Naive thymus-derived CD4-positive, alpha-beta T cell (primary cell): ENCODE measurements around the gene SLC35B4. TPM values are rescaled to one million over a fixed set of nuclear protein-coding genes. Genes with fewer than 3 reads are reported as not detected.

Experiments
- ATAC-seq: fragments of 150-1000 bp; cut with Tn5 transposase; 2 replicates; pipeline ENCODE4 v1.10.0; 2021; ENCODE audit warnings: mild to moderate bottlenecking, moderate library complexity
- CTCF ChIA-PET: fragments of 350-600 bp; sonication (Branson Sonifier 250); formaldehyde crosslinking; loops from one replicate; lab custom pipeline; 2021; ENCODE audit warnings: antibody characterized with exemption; lab: Charles Lee
- POLR2A ChIA-PET: fragments of 350-600 bp; sonication (Branson Sonifier 250); formaldehyde crosslinking; loops from one replicate; lab custom pipeline; 2021; ENCODE audit warnings: antibody characterized with exemption, inconsistent platforms; lab: Charles Lee
- DNase-seq, 9 donors: peaks; one replicate each; pipeline versions ENCODE4 v3.0.0 to v3.0.0-alpha.2; 2020 to 2022; ENCODE audit warnings: mixed read lengths in 1 of 9
- H3K27ac ChIP-seq: one replicate; pipeline ENCODE4 v1.7.0; 2013; ENCODE audit warnings: mild to moderate bottlenecking, low read depth, low read length, moderate library complexity
- H3K27me3 ChIP-seq, 2 donors: one replicate each; pipeline ENCODE4 v1.7.0; 2013; ENCODE audit warnings: low read length in 2 of 2, mild to moderate bottlenecking in 2 of 2, moderate library complexity in 2 of 2; ENCODE audit not compliant: control insufficient read depth in 2 of 2, insufficient read depth in 2 of 2
- H3K36me3 ChIP-seq, 3 experiments: 1 replicate in 2 of 3; 2 replicates in 1 of 3; pipeline ENCODE4 v1.7.0; 2013; ENCODE audit warnings: low read length in 3 of 3, mild to moderate bottlenecking in 3 of 3, moderate library complexity in 1 of 3; ENCODE audit not compliant: insufficient read depth in 3 of 3, control insufficient read depth in 2 of 3
- H3K4me1 ChIP-seq, 2 donors: one replicate each; pipeline ENCODE4 v1.7.0; 2013; ENCODE audit warnings: low read length in 2 of 2, mild to moderate bottlenecking in 2 of 2, moderate library complexity in 1 of 2; ENCODE audit not compliant: control insufficient read depth in 2 of 2, insufficient read depth in 2 of 2
- H3K4me3 ChIP-seq: 2 replicates; pipeline ENCODE4 v1.7.0; 2013; ENCODE audit warnings: mild to moderate bottlenecking, low read length
- H3K9me3 ChIP-seq, 3 experiments: 1 replicate in 2 of 3; 2 replicates in 1 of 3; pipeline ENCODE4 v1.7.0; 2013; ENCODE audit warnings: low read length in 3 of 3; ENCODE audit not compliant: control insufficient read depth in 2 of 3
- H3K27ac Mint-ChIP-seq, 9 donors: one replicate each; pipeline ENCODE4 v1.8.0; 2020 to 2022; ENCODE audit warnings: mixed read lengths in 9 of 9, mild to moderate bottlenecking in 8 of 9, moderate library complexity in 5 of 9, inconsistent platforms in 2 of 9
- H3K27me3 Mint-ChIP-seq, 5 donors: one replicate each; pipeline ENCODE4 v1.8.0; 2021 to 2022; ENCODE audit warnings: mixed read lengths in 5 of 5, mild to moderate bottlenecking in 1 of 5
- H3K36me3 Mint-ChIP-seq, 5 donors: one replicate each; pipeline ENCODE4 v1.8.0; 2020 to 2022; ENCODE audit warnings: mixed read lengths in 5 of 5, mild to moderate bottlenecking in 3 of 5, inconsistent platforms in 1 of 5
- H3K4me1 Mint-ChIP-seq, 7 donors: one replicate each; pipeline ENCODE4 v1.8.0; 2020 to 2022; ENCODE audit warnings: mixed read lengths in 7 of 7, mild to moderate bottlenecking in 3 of 7, inconsistent platforms in 1 of 7
- H3K4me3 Mint-ChIP-seq, 10 donors: one replicate each; pipeline ENCODE4 v1.8.0; 2020 to 2022; ENCODE audit warnings: mild to moderate bottlenecking in 10 of 10, mixed read lengths in 10 of 10, moderate library complexity in 6 of 10, inconsistent platforms in 2 of 10
- H3K9me3 Mint-ChIP-seq, 11 donors: one replicate each; pipeline ENCODE4 v1.8.0; 2020 to 2022; ENCODE audit warnings: mixed read lengths in 11 of 11, mild to moderate bottlenecking in 4 of 11, inconsistent platforms in 1 of 11, moderate library complexity in 1 of 11
- intact Hi-C, 2 donors: fragments of 100-400 bp; cut with micrococcal nuclease; formaldehyde crosslinking; loops; one replicate each; pipeline ENCODE4 v1.15.1; 2023
- polyA plus RNA-seq, 2 donors: library from polyadenylated mRNA; unstranded; fragments of 300-500 nt; fragmentation: Illumina TruSeq; gene quantifications; one replicate each; pipeline ENCODE4 v1.2.3, GENCODE V29; 2021
- total RNA-seq, 6 experiments: library from RNA in 5 of 6; stranded (reverse) in 5 of 6; gene quantifications; 1 replicate in 5 of 6; 2 replicates in 1 of 6; pipeline ENCODE4 v1.2.3 and lab custom pipeline; 2021 to 2026

Gene SLC35B4
- total and polyA plus RNA-seq, 7 experiments from 2014 or later = 9.8 to 19.2 (median 12.2) TPM

- peak; percentile 93 for ATAC-seq
- POLR2A ChIA-PET = interaction anchor here (0.7 kb wide), 1 partner anchor 166 kb away, joined by 3 read pairs; no protein-coding TSS in a partner anchor
Observed at GRCh38 chr7:134293002-134293740, 23.6 kb downstream of the SLC35B4 start.

GRCh38 chr7:134290286-134290685 is 26.4 kb downstream of the SLC35B4 start:
- intact Hi-C loops = no loop called here
- Mint-ChIP-seq H3K27me3 (no peaks in the 10 kb centered on the region), H3K4me3 (no peak overlapping the region), H3K9me3 (no peaks in the 10 kb centered on the region), H3K27ac (no peak overlapping the region), H3K4me1 (peaks cover 0 to 3% (median 0%) of the 10 kb centered on the region in 7 donors), H3K36me3 (peaks cover 7 to 21% (median 14%) of the 10 kb centered on the region in 5 donors)
- DNase-seq (no peak), ATAC-seq (no peak)
- ChIA-PET CTCF (no interaction called here), POLR2A (no interaction called here)
- Histone ChIP-seq H3K4me3 (no peak overlapping the region), H3K9me3 (no peaks in the 10 kb centered on the region), H3K27ac (no peak overlapping the region), H3K36me3 (peaks cover 0 to 18% (median 0%) of the 10 kb centered on the region in 3 experiments), H3K4me1 (no peaks in the 10 kb centered on the region), H3K27me3 (no peaks in the 10 kb centered on the region)

More at GRCh38 chr7:134293002-134293740, 23.6 kb downstream of the SLC35B4 start:
- Histone ChIP-seq H3K36me3 (peaks cover 0 to 30% (median 7%) of the 10 kb centered on the region in 3 experiments), H3K4me1 (no peaks in the 10 kb centered on the region), H3K27me3 (no peaks in the 10 kb centered on the region), H3K9me3 (no peaks in the 10 kb centered on the region), H3K4me3 (no peak overlapping the region), H3K27ac (no peak overlapping the region)
- DNase-seq = no peak
- Mint-ChIP-seq H3K4me1 (peaks cover 0 to 2% (median 0%) of the 10 kb centered on the region in 7 donors), H3K36me3 (peaks cover 9 to 39% (median 25%) of the 10 kb centered on the region in 5 donors), H3K9me3 (no peaks in the 10 kb centered on the region), H3K27me3 (no peaks in the 10 kb centered on the region), H3K4me3 (no peak overlapping the region), H3K27ac (no peak overlapping the region)
- CTCF ChIA-PET = no interaction called here
- intact Hi-C loops = no loop called here

GRCh38 chr7:134289841-134290240 is 26.9 kb downstream of the SLC35B4 start:
- Mint-ChIP-seq H3K9me3 (no peaks in the 10 kb centered on the region), H3K4me3 (no peak overlapping the region), H3K27me3 (no peaks in the 10 kb centered on the region), H3K4me1 (peaks cover 0 to 3% (median 0%) of the 10 kb centered on the region in 7 donors), H3K27ac (no peak overlapping the region), H3K36me3 (peaks cover 4 to 16% (median 10%) of the 10 kb centered on the region in 5 donors)
- ATAC-seq (no peak), DNase-seq (no peak)
- no peaks in the 10 kb centered on the region for H3K9me3 ChIP-seq
- H3K27me3 ChIP-seq = no peaks in the 10 kb centered on the region
- POLR2A ChIA-PET = no interaction called here
- no peaks in the 10 kb centered on the region for H3K4me1 ChIP-seq
- no peak overlapping the region for H3K27ac ChIP-seq
- H3K4me3 ChIP-seq = no peak overlapping the region
- peaks cover 0 to 14% (median 0%) of the 10 kb centered on the region in 3 experiments for H3K36me3 ChIP-seq
- CTCF ChIA-PET = no interaction called here
- intact Hi-C loops = no loop called here

- CTCF ChIA-PET = no interaction called here
Observed at GRCh38 chr7:134289423-134289822, 27.3 kb downstream of the SLC35B4 start.

GRCh38 chr7:134287916-134288659 is 28.6 kb downstream of the SLC35B4 start:
- H3K9me3 ChIP-seq = no peaks in the 10 kb centered on the region
- CTCF ChIA-PET = no interaction called here
- H3K27me3 ChIP-seq = no peaks in the 10 kb centered on the region
- intact Hi-C loops = no loop called here
- ATAC-seq (no peak), DNase-seq (no peak)
- H3K4me3 ChIP-seq = no peak overlapping the region
- Mint-ChIP-seq H3K4me3 (no peak overlapping the region), H3K36me3 (peaks cover 0 to 5% (median 2%) of the 10 kb centered on the region in 5 donors), H3K27me3 (peaks cover 2 to 10% (median 8%) of the 10 kb centered on the region in 5 donors), H3K27ac (no peak overlapping the region), H3K4me1 (peaks cover 0 to 3% (median 0%) of the 10 kb centered on the region in 7 donors), H3K9me3 (no peaks in the 10 kb centered on the region)
- no peak overlapping the region for H3K27ac ChIP-seq
- H3K36me3 ChIP-seq = peaks cover 0 to 5% (median 0%) of the 10 kb centered on the region in 3 experiments
- H3K4me1 ChIP-seq = no peaks in the 10 kb centered on the region
- POLR2A ChIA-PET = no interaction called here

More at GRCh38 chr7:134289423-134289822, 27.3 kb downstream of the SLC35B4 start:
- peaks cover 2 to 12% (median 6%) of the 10 kb centered on the region in 5 donors for H3K36me3 Mint-ChIP-seq
- H3K4me3 Mint-ChIP-seq = no peak overlapping the region
- peaks cover 0 to 3% (median 0%) of the 10 kb centered on the region in 7 donors for H3K4me1 Mint-ChIP-seq
- intact Hi-C loops = no loop called here
- no peak for DNase-seq
- Histone ChIP-seq H3K4me1 (no peaks in the 10 kb centered on the region), H3K4me3 (no peak overlapping the region), H3K27me3 (no peaks in the 10 kb centered on the region), H3K27ac (no peak overlapping the region), H3K36me3 (peaks cover 0 to 10% (median 0%) of the 10 kb centered on the region in 3 experiments), H3K9me3 (no peaks in the 10 kb centered on the region)
- POLR2A ChIA-PET = no interaction called here
- H3K9me3 Mint-ChIP-seq = no peaks in the 10 kb centered on the region
- H3K27me3 Mint-ChIP-seq = no peaks in the 10 kb centered on the region
- H3K27ac Mint-ChIP-seq = no peak overlapping the region
- ATAC-seq = no peak

GRCh38 chr7:134284952-134285351 is 31.8 kb downstream of the SLC35B4 start:
- H3K27ac Mint-ChIP-seq = no peak overlapping the region

More at GRCh38 chr7:134284952-134285351, 31.8 kb downstream of the SLC35B4 start:
- Mint-ChIP-seq H3K27me3 (peaks cover 7 to 37% (median 23%) of the 10 kb centered on the region in 5 donors), H3K4me3 (no peak overlapping the region), H3K9me3 (no peaks in the 10 kb centered on the region), H3K4me1 (peaks cover 0 to 3% (median 0%) of the 10 kb centered on the region in 7 donors), H3K36me3 (no peaks in the 10 kb centered on the region)
- intact Hi-C loops = no loop called here
- Histone ChIP-seq H3K27me3 (no peaks in the 10 kb centered on the region), H3K27ac (no peak overlapping the region), H3K4me3 (no peak overlapping the region), H3K4me1 (no peaks in the 10 kb centered on the region), H3K36me3 (no peaks in the 10 kb centered on the region), H3K9me3 (no peaks in the 10 kb centered on the region)
- ATAC-seq (no peak), DNase-seq (no peak)
- ChIA-PET POLR2A (no interaction called here), CTCF (no interaction called here)
